Measurements from ENCODE around the gene EMCN.

EMCN gene

DNA sequence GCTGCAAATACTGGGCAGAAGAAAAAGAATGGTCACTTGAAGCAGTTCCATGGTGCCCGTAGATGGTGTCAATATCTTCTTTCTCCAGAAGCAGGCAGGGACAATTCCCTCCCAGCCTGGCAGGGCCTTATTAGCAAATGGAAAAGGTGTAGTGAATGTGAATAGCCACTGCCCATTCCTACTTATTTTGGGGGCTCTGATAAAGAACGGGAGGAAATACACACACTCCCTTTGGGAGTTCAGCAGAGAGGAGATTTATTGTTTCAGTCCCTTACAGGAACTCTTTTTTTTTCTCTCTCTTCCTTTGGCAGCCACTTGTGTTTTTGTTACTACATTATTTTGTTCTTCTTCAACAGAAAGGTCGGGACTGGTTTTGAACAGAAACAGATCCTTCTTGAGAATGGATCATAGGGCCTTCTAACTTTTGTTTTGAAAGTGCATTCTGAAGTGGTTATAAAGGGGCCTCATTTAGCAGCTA lies at the start of gene EMCN:
EMCN (minus strand) TSS at position 159 of the 478 bp plus-strand sequence; CDS start at position 51, 108 bp downstream.
- no peak for TF ChIP-seq CTCF (IDR thresholded peaks at IDR 0.05; ENCODE audit: insufficient read depth, low read depth, low read length, missing control alignments)
- no peak for DNase-seq (ENCODE audit: low read depth)
- H3K4me3 ChIP-seq (ENCODE audit: low read depth, low read length): no peak within 1 kb of the TSS

GRCh38 chr4:100566396-100566795 lies 48.6 kb upstream of the EMCN start:
- no peak overlapping the region for H3K4me3 ChIP-seq (ENCODE audit: low read depth, low read length)

DNA sequence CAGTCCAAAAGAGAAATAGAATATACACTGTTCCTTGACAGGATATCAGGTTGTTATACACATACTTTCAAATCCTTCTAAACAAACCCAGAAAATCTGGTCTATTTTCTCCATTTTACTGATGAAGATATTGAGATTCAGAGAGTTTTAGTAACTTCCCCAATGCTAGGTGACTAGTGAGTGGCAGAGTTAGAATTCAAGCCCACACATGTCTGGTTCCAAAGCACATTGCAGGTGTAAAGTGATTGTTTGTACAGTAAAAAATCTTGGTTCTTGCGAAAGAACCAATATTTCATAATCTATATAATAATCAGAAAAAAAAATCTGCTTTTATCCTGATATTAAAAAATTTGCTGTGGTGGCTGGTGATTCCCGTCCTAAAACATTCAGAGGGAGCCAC lies 39.5 kb upstream of the EMCN start:
- no peak for TF ChIP-seq CTCF (IDR thresholded peaks at IDR 0.05; ENCODE audit: insufficient read depth, low read depth, low read length, missing control alignments)
- no peak for DNase-seq (ENCODE audit: low read depth)
- H3K4me3 ChIP-seq (ENCODE audit: low read depth, low read length): no peak overlapping the region

More at GRCh38 chr4:100566396-100566795, 48.6 kb upstream of the EMCN start:
- no peak for DNase-seq (ENCODE audit: low read depth)
- no peak for TF ChIP-seq CTCF (IDR thresholded peaks at IDR 0.05; ENCODE audit: insufficient read depth, low read depth, low read length, missing control alignments)

- no peak for DNase-seq (ENCODE audit: low read depth)
- H3K4me3 ChIP-seq (ENCODE audit: low read depth, low read length): no peak overlapping the region
- no peak for TF ChIP-seq CTCF (IDR thresholded peaks at IDR 0.05; ENCODE audit: insufficient read depth, low read depth, low read length, missing control alignments)
Measured at GRCh38 chr4:100555611-100556337, 38.0 kb upstream of the EMCN start.

GRCh38 chr4:100548200-100548560 lies 30.4 kb upstream of the EMCN start:
- no peak overlapping the region for H3K4me3 ChIP-seq (ENCODE audit: low read depth, low read length)
- DNase-seq (ENCODE audit: low read depth): no peak
- TF ChIP-seq CTCF (IDR thresholded peaks at IDR 0.05; ENCODE audit: insufficient read depth, low read depth, low read length, missing control alignments): no peak

GRCh38 chr4:100547541-100548199 lies 29.8 kb upstream of the EMCN start:
- H3K4me3 ChIP-seq (ENCODE audit: low read depth, low read length): no peak overlapping the region
- DNase-seq (ENCODE audit: low read depth): no peak
- TF ChIP-seq CTCF (IDR thresholded peaks at IDR 0.05; ENCODE audit: insufficient read depth, low read depth, low read length, missing control alignments): no peak

Data from GM12865 (cell line).